ENCODE results near the gene DCUN1D3. TPM values are rescaled to one million over a fixed set of nuclear protein-coding genes. Genes with fewer than 3 reads are reported as not detected.

Gene DCUN1D3
- total RNA-seq, 4 donors from 2014 or later: 18.3 to 37.4 (median 27.8) TPM

DNA sequence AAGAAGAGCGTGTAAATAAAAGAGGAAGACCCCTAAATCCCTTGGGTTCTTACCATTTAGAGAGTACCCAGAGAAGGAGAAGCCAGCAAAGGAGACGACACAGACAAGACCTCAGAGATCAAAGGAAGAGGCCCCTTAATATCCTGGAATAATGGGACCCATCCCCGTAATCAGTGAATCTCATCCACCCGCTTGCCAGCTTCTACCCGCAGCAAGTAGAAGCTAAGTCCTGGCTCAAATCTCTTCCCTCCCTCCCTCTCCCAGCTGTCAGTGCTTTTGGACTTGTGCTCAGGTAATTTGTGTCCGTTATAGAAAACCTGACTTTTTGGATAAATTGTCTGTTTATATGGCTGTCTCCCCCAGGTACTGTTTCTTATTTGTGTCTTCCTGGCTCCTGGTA, 2.3 kb upstream of the DCUN1D3 start:
- H3K27me3 ChIP-seq: no peaks in the 10 kb centered on the region
- peak overlapping the region; percentile 93 to 99 (median 99) for H3K27ac ChIP-seq (replicated peaks in 1 of 4)
- no peak overlapping the region for H3K4me3 ChIP-seq
- WGBS: 95% methylated on average over 6 of the region's 6 CpGs
- H3K9me3 ChIP-seq: no peaks in the 10 kb centered on the region
- no peak for DNase-seq (ENCODE audit: extremely low spot score)
- H3K4me1 ChIP-seq: peaks cover 77 to 84% (median 82%) of the 10 kb centered on the region in 4 donors
- peaks cover 0 to 2% (median under 1%) of the 10 kb centered on the region in 4 donors for H3K36me3 ChIP-seq
- intact Hi-C loops (cut with DNase I): no loop called here
- TF ChIP-seq, protein P1, sequence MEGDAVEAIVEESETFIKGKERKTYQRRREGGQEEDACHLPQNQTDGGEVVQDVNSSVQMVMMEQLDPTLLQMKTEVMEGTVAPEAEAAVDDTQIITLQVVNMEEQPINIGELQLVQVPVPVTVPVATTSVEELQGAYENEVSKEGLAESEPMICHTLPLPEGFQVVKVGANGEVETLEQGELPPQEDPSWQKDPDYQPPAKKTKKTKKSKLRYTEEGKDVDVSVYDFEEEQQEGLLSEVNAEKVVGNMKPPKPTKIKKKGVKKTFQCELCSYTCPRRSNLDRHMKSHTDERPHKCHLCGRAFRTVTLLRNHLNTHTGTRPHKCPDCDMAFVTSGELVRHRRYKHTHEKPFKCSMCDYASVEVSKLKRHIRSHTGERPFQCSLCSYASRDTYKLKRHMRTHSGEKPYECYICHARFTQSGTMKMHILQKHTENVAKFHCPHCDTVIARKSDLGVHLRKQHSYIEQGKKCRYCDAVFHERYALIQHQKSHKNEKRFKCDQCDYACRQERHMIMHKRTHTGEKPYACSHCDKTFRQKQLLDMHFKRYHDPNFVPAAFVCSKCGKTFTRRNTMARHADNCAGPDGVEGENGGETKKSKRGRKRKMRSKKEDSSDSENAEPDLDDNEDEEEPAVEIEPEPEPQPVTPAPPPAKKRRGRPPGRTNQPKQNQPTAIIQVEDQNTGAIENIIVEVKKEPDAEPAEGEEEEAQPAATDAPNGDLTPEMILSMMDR (IDR thresholded peaks at IDR 0.05): no peak
- TF ChIP-seq POLR2A (IDR thresholded peaks at IDR 0.05; ENCODE audit: low read depth) (no peak), POLR2AphosphoS5 (IDR thresholded peaks at IDR 0.05) (no peak), EP300 (IDR thresholded peaks at IDR 0.05) (no peak)

DNA sequence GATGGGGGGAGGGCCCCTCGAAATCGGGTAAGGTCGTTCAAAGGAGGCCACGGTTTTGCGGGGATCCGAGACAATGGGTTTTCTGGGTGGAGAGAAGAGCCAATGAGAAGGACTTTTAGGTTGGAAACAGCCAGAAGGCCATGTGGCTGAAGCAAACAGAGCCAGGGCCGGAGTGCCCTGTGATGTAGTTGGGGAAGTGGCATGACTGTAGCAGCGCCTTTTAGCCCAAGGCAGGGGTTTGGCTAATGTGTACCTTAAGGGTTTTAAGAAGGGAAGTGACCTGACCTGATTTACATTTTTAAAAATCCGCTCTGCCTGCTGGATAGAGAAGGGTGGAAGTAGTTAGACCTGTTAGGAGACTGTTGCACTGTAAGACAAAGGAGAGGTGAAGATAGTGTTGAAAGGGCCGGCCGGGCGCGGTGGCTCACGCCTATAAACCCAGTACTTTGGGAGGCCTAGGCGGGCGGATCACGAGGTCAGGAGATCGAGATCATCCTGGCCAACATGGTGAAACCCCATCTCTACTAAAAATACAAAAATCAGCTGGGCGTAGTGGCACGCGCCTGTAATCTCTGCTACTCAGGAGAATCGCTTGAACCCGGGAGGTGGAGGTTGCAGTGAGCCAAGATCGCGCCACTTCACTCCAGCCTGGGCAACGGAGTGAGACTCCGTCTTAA, 1.4 kb upstream of the DCUN1D3 start:
- no peak for DNase-seq (ENCODE audit: extremely low spot score)

DNA sequence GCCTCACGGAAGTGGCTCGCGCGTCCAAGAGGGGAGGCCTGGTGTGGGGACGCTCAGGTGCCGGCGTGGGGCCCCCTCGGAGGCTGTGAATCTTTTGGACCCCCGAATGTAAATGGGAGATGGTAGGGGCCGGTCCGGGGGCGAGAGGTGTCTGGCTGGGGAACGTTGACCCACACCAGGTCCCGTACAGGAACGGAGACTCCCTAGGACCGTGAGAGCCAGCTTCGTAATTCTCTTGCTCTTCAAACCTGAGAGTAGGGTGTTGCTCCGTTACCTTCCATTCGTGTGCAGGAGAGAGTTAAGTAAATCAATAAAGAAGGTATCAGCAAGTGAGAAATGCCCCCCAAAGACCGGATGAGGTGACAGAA, 894 bp upstream of the DCUN1D3 start:
- Histone ChIP-seq H3K36me3 (peaks cover 0 to 12% (median 7%) of the 10 kb centered on the region in 4 donors), H3K27ac (replicated peaks in 1 of 4) (peak overlapping the region; percentile 93 to 99 (median 99)), H3K4me1 (peaks cover 73 to 84% (median 80%) of the 10 kb centered on the region in 4 donors), H3K27me3 (no peaks in the 10 kb centered on the region), H3K4me3 (peak overlapping the region; percentile 60 to 96 (median 76)), H3K9me3 (no peaks in the 10 kb centered on the region)
- TF ChIP-seq, protein P1 (IDR thresholded peaks at IDR 0.05): no peak
- TF ChIP-seq EP300 (IDR thresholded peaks at IDR 0.05) (no peak), POLR2AphosphoS5 (IDR thresholded peaks at IDR 0.05) (no peak), POLR2A (IDR thresholded peaks at IDR 0.05; ENCODE audit: low read depth) (no peak)
- 0% methylated on average over 3 of the region's 20 CpGs for WGBS
- peak; percentile 92 for DNase-seq (ENCODE audit: extremely low spot score)
- intact Hi-C loops (cut with DNase I): no loop called here

More for the DNA sequence above, 1.4 kb upstream of the DCUN1D3 start:
- TF ChIP-seq EP300 (IDR thresholded peaks at IDR 0.05): no peak
- peak in 1 of 2 donors; percentile 59 for TF ChIP-seq POLR2AphosphoS5 (IDR thresholded peaks at IDR 0.05)
- intact Hi-C loops (cut with DNase I): no loop called here
- H3K9me3 ChIP-seq: no peaks in the 10 kb centered on the region
- H3K4me3 ChIP-seq: peak overlapping the region; percentile 60 to 96 (median 76)
- H3K27me3 ChIP-seq: no peaks in the 10 kb centered on the region
- peaks cover 0 to 8% (median 4%) of the 10 kb centered on the region in 4 donors for H3K36me3 ChIP-seq
- peak overlapping the region; percentile 93 to 99 (median 99) for H3K27ac ChIP-seq (replicated peaks in 1 of 4)
- WGBS: 36% methylated on average over 25 of the region's 27 CpGs
- peaks cover 77 to 84% (median 82%) of the 10 kb centered on the region in 4 donors for H3K4me1 ChIP-seq

DNA sequence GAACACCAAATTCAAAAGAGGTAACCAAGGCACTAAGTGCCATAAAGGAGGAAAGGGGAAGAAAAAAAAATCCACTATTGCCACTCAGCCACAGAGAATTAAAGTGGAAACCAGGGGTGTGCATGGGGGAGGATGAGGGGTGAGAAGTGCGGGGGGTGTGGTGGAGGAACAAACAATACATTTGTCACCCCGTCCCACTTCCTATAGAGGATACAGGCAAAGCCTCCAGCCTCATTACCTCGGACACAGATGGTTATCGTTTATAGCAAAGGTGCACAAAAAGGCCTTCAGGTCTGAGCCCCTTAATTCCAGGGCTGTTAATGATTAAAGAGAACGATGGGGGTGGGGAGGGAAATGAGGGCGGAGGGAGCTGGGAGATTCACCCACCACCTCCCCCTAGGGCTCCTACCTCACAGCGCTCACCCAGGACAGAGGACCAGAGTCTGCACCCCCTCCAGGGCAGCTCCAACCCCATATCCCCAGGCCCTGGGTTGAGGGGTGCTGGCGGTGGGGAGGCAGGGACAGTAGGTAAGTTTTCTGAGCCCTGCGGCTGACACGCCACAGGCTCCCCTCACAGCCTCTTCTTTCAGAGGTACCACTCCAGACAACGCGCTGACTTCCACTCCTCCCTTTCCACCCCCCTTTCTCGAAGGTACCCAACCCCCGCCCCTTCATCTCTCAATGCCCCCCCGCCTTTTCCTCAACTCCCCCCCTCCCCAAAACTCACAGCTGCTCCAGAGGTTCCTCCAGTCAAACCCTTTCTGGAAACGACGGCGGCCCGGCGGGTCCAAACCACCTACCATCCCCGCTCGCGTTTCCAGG, 470 bp downstream of the DCUN1D3 start:
- H3K4me1 ChIP-seq: peaks cover 59 to 81% (median 71%) of the 10 kb centered on the region in 4 donors
- WGBS: 0% methylated on average over 17 of the region's 23 CpGs
- H3K4me3 ChIP-seq: peak overlapping the region; percentile 60 to 96 (median 76)
- H3K27me3 ChIP-seq: no peaks in the 10 kb centered on the region
- peaks cover 0 to 24% (median 16%) of the 10 kb centered on the region in 4 donors for H3K36me3 ChIP-seq
- no peaks in the 10 kb centered on the region for H3K9me3 ChIP-seq
- no peak for DNase-seq (ENCODE audit: extremely low spot score)
- intact Hi-C loops (cut with DNase I): loop anchor here (1.0 kb wide), 1 partner anchor 48 kb away; no protein-coding TSS in a partner anchor
- TF ChIP-seq POLR2A (IDR thresholded peaks at IDR 0.05; ENCODE audit: low read depth) (no peak), EP300 (IDR thresholded peaks at IDR 0.05) (no peak), POLR2AphosphoS5 (IDR thresholded peaks at IDR 0.05) (no peak)
- TF ChIP-seq, protein P1 (IDR thresholded peaks at IDR 0.05): no peak
- H3K27ac ChIP-seq (replicated peaks in 1 of 4): peak overlapping the region; percentile 93 to 99 (median 99)

DNA sequence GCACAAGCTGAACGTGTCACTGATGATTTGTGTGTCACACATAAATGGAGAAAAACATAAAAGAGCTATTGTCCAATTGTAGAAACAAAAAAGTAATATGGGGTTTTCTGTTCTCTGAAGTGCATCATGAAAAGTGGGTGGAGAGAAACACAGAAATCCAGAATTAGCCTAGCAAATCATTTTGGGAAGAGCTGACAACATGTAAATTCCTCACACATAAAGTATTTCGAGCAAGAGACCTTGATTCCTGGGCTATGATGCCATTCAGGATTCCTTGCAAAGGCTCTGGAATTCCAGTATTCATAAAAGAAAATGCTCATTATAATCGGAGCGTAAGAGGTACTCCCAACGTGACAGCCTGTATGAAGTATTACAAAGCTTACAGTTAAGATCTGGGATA, 1.1 kb downstream of the DCUN1D3 start:
- H3K4me1 ChIP-seq: peaks cover 53 to 75% (median 66%) of the 10 kb centered on the region in 4 donors

More for the DNA sequence above, 1.1 kb downstream of the DCUN1D3 start:
- TF ChIP-seq POLR2A (IDR thresholded peaks at IDR 0.05; ENCODE audit: low read depth) (no peak), EP300 (IDR thresholded peaks at IDR 0.05) (no peak), POLR2AphosphoS5 (IDR thresholded peaks at IDR 0.05) (no peak)
- TF ChIP-seq, protein P1 (IDR thresholded peaks at IDR 0.05): no peak
- WGBS: 18% methylated on average over 5 of the region's 5 CpGs
- intact Hi-C loops (cut with DNase I): no loop called here
- peak overlapping the region; percentile 93 to 99 (median 99) for H3K27ac ChIP-seq (replicated peaks in 1 of 4)
- no peaks in the 10 kb centered on the region for H3K27me3 ChIP-seq
- DNase-seq (ENCODE audit: extremely low spot score): no peak
- H3K4me3 ChIP-seq: peak overlapping the region; percentile 60 to 96 (median 76)
- no peaks in the 10 kb centered on the region for H3K9me3 ChIP-seq
- H3K36me3 ChIP-seq: peaks cover 0 to 29% (median 21%) of the 10 kb centered on the region in 4 donors

All from esophagus muscularis mucosa (tissue), 4 donors.